Umbilical cord (tissue), 2 donors: ENCODE data around the gene PTEN. TPM values are rescaled to one million over a fixed set of nuclear protein-coding genes. Genes with fewer than 3 reads are reported as not detected.
"Not testable (repeated sequence)": the region's sequence is repeated elsewhere in the genome, so short reads cannot be mapped to it uniquely, and the experiment has no call there.

Experiments used
- DNase-seq: peaks from one replicate; pipeline ENCODE4 v3.0.0-alpha.2; 2015; ENCODE audit warnings: low spot score
- total RNA-seq: library from RNA; depleted of rRNA; stranded (reverse); fragments of >200 nt; gene quantifications from one replicate; pipeline ENCODE4 v1.2.3, GENCODE V29; 2014; ENCODE audit warnings: low replicate concordance; ENCODE audit not compliant: insufficient read depth

The PTEN gene
- total RNA-seq, 1 donor from 2014 or later, result 114 TPM

GRCh38 chr10:87869773-87870551 lies 6.5 kb downstream of the PTEN start:
- no peak for DNase-seq

GRCh38 chr10:87872828-87873227 lies 9.4 kb downstream of the PTEN start:
- no peak for DNase-seq

GRCh38 chr10:87873656-87874055 lies 10.2 kb downstream of the PTEN start:
- DNase-seq, result no peak

GRCh38 chr10:87875929-87876571 lies 12.6 kb downstream of the PTEN start:
- no peak for DNase-seq

GRCh38 chr10:87878664-87879459 lies 15.4 kb downstream of the PTEN start:
- DNase-seq, result no peak

- DNase-seq, result no peak
These were observed 16.9 kb downstream of the PTEN start for GRCh38 chr10:87880336-87880735.

- not testable (repeated sequence) for DNase-seq
These were observed 18.1 kb downstream of the PTEN start for GRCh38 chr10:87881373-87882059.

GRCh38 chr10:87882555-87883294 lies 19.3 kb downstream of the PTEN start:
- no peak for DNase-seq

GRCh38 chr10:87886635-87887034 lies 23.2 kb downstream of the PTEN start:
- no peak for DNase-seq

- DNase-seq, result no peak
These were observed 23.7 kb downstream of the PTEN start for GRCh38 chr10:87887146-87887545.

- DNase-seq, result no peak
These were observed 24.3 kb downstream of the PTEN start for GRCh38 chr10:87887548-87888289.

- no peak for DNase-seq
These were observed 32.0 kb downstream of the PTEN start for GRCh38 chr10:87895430-87895829.

GRCh38 chr10:87896216-87896615 lies 32.8 kb downstream of the PTEN start:
- DNase-seq, result no peak

- DNase-seq, result not testable (repeated sequence)
These were observed 34.5 kb downstream of the PTEN start for GRCh38 chr10:87897957-87898356.

- not testable (repeated sequence) for DNase-seq
These were observed 40.0 kb downstream of the PTEN start for GRCh38 chr10:87903396-87903795.

- DNase-seq, result no peak
These were observed 49.9 kb downstream of the PTEN start for GRCh38 chr10:87913156-87913921.

GRCh38 chr10:87915406-87915805 lies 52.0 kb downstream of the PTEN start:
- DNase-seq, result no peak

GRCh38 chr10:87915989-87916388 lies 52.6 kb downstream of the PTEN start:
- DNase-seq, result peak; percentile 52

- DNase-seq, result no peak
These were observed 53.1 kb downstream of the PTEN start for GRCh38 chr10:87916515-87916914.
